Measurements from ENCODE around the gene TRIM47. TPM values are rescaled to one million over a fixed set of nuclear protein-coding genes. Genes with fewer than 3 reads are reported as not detected.

TRIM47 gene
- total and polyA plus RNA-seq, 2 of the 13 experiments (the other 11 are each of a cell fraction or from before 2014, with no cell fraction given), result 33.5 to 82.0 TPM

- TF ChIP-seq MYNN (CRISPR knock-in tag; IDR thresholded peaks at IDR 0.05; ENCODE audit: low read depth) (no peak), ZNF281 (CRISPR knock-in tag; IDR thresholded peaks at IDR 0.05; ENCODE audit: borderline replicate concordance) (no peak), SOX6 (IDR thresholded peaks at IDR 0.05) (no peak), SOX6 (CRISPR knock-in tag; IDR thresholded peaks at IDR 0.05) (no peak), ZBTB40 (IDR thresholded peaks at IDR 0.05) (no peak), ZBTB40 (CRISPR knock-in tag; IDR thresholded peaks at IDR 0.05) (peak; percentile 69; the same call in 1 of the 2 replicates), TOPORS (CRISPR knock-in tag; IDR thresholded peaks at IDR 0.05) (peak; percentile 91), ZSCAN9 (CRISPR knock-in tag; IDR thresholded peaks at IDR 0.05; ENCODE audit: borderline replicate concordance) (no peak), NPAS2 (CRISPR knock-in tag; IDR thresholded peaks at IDR 0.05; ENCODE audit: borderline replicate concordance) (no peak), ATAD3A (CRISPR knock-in tag; IDR thresholded peaks at IDR 0.05) (no peak), ZSCAN30 (CRISPR knock-in tag; IDR thresholded peaks at IDR 0.05) (no peak), RORA (CRISPR knock-in tag; IDR thresholded peaks at IDR 0.05) (no peak), SKI (IDR thresholded peaks at IDR 0.05; ENCODE audit: partially characterized antibody) (no peak), ZSCAN31 (CRISPR knock-in tag; IDR thresholded peaks at IDR 0.05; ENCODE audit: low read depth) (0 out of 2 replicates have a peak, but pooled peaks have one; percentile 54), GATAD2A (CRISPR knock-in tag; IDR thresholded peaks at IDR 0.05) (0 out of 2 replicates have a peak, but pooled peaks have one; percentile 21), NCOR1 (IDR thresholded peaks at IDR 0.05; ENCODE audit: borderline replicate concordance, low read length) (no peak), TRIM22 (IDR thresholded peaks at IDR 0.05) (no peak)
These were observed 18.2 kb upstream of the TRIM47 start, which contains the start of gene TRIM65 (continued) for GRCh38 chr17:75896415-75897159.

Data from HepG2 (cell line).